OCI-LY3 (cell line): ENCODE measurements around the gene RAP2C.

ENCODE experiments used
- H2AFZ ChIP-seq: fragments of 200-600, 300-600 bp; shearing (Covaris generic); 2 replicates; pipeline ENCODE4 v1.6.0; 2014; ENCODE audit warnings: antibody characterized with exemption, low read depth, low read length
- H3K27ac ChIP-seq: fragments of 200-600, 300-600 bp; sonication (generic); 2 replicates; pipeline ENCODE4 v1.5.1; 2014; ENCODE audit warnings: mild to moderate bottlenecking, low read length, moderate library complexity, mixed read lengths
- H3K27me3 ChIP-seq: fragments of 200-600, 300-600 bp; sonication (generic); 2 replicates; pipeline ENCODE4 v1.6.1; 2014; ENCODE audit warnings: low read depth, low read length, mixed read lengths
- H3K36me3 ChIP-seq: fragments of 200-600, 300-600 bp; sonication (generic); replicated peaks from 2 replicates; pipeline ENCODE3; 2014; ENCODE audit warnings: low read depth, low read length, mixed read lengths
- H3K4me1 ChIP-seq: fragments of 300-600, 200-600 bp; sonication (generic); 2 replicates; pipeline ENCODE4 v1.6.1; 2014; ENCODE audit warnings: low read length, mixed read lengths
- H3K4me2 ChIP-seq: fragments of 200-600, 300-600 bp; sonication (generic); 2 replicates; pipeline ENCODE4 v1.6.1; 2014; ENCODE audit warnings: low read length, mixed read lengths
- H3K4me3 ChIP-seq: fragments of 300-600, 200-600 bp; sonication (generic); 2 replicates; pipeline ENCODE4 v1.5.1; 2014; ENCODE audit warnings: antibody characterized with exemption, mild to moderate bottlenecking, low read length, moderate library complexity
- H3K79me2 ChIP-seq: fragments of 300-600, 200-600 bp; shearing (Covaris generic); 2 replicates; pipeline ENCODE4 v1.6.1; 2014; ENCODE audit warnings: mild to moderate bottlenecking, low read length, mixed read lengths
- H3K9ac ChIP-seq: fragments of 300-600, 200-600 bp; shearing (Covaris generic); 2 replicates; pipeline ENCODE4 v1.6.0; 2014; ENCODE audit warnings: mild to moderate bottlenecking, low read length, moderate library complexity
- H3K9me3 ChIP-seq: fragments of 200-600, 300-600 bp; shearing (Covaris generic); 2 replicates; pipeline ENCODE4 v1.6.1; 2014; ENCODE audit warnings: low read length, mixed read lengths; ENCODE audit not compliant: insufficient read depth
- H4K20me1 ChIP-seq: fragments of 200-600, 300-600 bp; sonication (generic); 2 replicates; pipeline ENCODE4 v1.6.1; 2016; ENCODE audit warnings: low read length, mixed read lengths; ENCODE audit not compliant: insufficient read depth
- EZH2phosphoT487 ChIP-seq: fragments of 200-600 bp; shearing (Covaris generic); IDR thresholded peaks from 2 replicates; pipeline ENCODE4 v1.6.1; 2018; ENCODE audit warnings: antibody characterized with exemption, mixed run types, low read depth
- TF ChIP-seq, protein P1 (sequence below): fragments of 200-600, 300-600 bp; sonication (generic); IDR thresholded peaks from 2 replicates; pipeline ENCODE4 v1.5.1; 2014; ENCODE audit warnings: antibody characterized with exemption, low read length, low read depth

The RAP2C gene

DNA sequence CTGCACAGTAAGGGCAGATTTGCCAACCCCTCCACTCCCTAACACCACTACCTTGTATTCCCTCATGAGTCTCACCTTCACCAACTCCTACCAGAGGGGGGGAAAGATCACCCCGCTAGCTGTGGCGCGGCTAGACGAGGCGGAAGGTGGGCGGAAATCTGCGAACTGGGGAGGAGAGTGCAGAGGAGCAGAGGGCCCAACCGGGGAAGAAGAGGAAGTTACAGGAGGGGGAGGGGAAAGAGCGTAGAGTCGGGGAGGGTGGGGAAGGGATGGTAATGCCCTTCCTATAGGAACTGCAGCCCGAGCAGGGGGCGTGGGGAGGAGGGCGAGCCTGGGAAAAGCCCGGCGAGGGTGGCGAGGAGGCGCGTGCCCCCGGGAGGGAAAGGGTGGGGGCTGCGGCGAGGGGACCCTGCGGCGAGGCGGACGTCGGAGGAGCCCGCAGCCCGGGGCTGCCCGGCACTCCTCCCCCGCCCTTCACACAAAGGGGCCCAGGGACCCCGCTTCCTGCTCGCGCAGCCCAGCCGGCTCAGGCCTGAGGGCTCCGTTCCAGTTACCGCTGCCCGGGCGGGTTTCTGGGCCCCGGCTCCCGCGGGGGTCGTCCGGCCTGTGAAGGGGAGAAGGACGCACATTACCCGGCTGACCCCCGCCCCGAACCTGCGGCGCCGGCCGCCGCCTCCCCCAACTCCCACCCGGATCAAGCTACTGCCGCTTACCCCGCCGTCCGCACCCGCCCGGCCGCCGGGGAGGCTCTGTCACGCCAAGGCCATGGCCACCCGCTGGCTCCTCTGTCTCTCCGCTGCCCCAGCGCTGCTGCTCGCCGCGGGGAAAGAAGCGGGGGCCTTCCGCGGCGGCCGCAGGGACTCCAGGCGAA lies 1.8 kb downstream of the RAP2C start:
- Histone ChIP-seq H3K27me3 (no peaks in the 10 kb centered on the region), H4K20me1 (peaks cover 4% of the 10 kb centered on the region; the same call in 1 of the 2 replicates), H3K27ac (peak overlapping the region; percentile 84), H3K79me2 (peaks cover 41% of the 10 kb centered on the region), H3K4me2 (peak overlapping the region; percentile 88), H3K36me3 (peaks cover 16% of the 10 kb centered on the region), H3K4me3 (peak overlapping the region; percentile 94), H3K9me3 (no peaks in the 10 kb centered on the region), H2AFZ (peak overlapping the region; percentile 81), H3K9ac (peak overlapping the region; percentile 94), H3K4me1 (peaks cover 25% of the 10 kb centered on the region)
- TF ChIP-seq, protein P1, sequence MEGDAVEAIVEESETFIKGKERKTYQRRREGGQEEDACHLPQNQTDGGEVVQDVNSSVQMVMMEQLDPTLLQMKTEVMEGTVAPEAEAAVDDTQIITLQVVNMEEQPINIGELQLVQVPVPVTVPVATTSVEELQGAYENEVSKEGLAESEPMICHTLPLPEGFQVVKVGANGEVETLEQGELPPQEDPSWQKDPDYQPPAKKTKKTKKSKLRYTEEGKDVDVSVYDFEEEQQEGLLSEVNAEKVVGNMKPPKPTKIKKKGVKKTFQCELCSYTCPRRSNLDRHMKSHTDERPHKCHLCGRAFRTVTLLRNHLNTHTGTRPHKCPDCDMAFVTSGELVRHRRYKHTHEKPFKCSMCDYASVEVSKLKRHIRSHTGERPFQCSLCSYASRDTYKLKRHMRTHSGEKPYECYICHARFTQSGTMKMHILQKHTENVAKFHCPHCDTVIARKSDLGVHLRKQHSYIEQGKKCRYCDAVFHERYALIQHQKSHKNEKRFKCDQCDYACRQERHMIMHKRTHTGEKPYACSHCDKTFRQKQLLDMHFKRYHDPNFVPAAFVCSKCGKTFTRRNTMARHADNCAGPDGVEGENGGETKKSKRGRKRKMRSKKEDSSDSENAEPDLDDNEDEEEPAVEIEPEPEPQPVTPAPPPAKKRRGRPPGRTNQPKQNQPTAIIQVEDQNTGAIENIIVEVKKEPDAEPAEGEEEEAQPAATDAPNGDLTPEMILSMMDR: no peak
- TF ChIP-seq EZH2phosphoT487: no peak

DNA sequence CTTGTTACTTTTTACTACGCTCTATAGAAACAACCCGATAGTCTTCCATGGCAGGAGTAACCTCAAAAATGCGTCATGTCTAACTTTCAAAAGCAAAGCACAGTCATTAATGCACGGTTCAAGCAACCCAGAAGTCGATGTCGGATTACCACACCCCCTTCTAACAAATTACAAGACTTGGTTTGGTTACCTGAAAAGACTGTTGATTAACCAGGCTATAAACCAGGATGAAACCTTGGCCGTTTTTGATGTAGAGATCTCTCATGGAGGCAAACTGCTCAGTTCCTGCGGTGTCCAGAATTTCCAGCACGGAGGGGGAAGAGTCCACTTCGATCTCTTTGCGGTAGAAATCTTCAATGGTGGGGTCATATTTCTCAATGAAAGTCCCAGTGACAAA lies 2.4 kb downstream of the RAP2C start:
- H3K4me2 ChIP-seq: peak overlapping the region; percentile 88
- H3K27ac ChIP-seq: peak overlapping the region; percentile 84
- no peak for TF ChIP-seq EZH2phosphoT487
- TF ChIP-seq, protein P1: no peak
- peak overlapping the region; percentile 81 for H2AFZ ChIP-seq
- H3K4me1 ChIP-seq: peaks cover 25% of the 10 kb centered on the region
- H3K4me3 ChIP-seq: peak overlapping the region; percentile 94
- H3K9ac ChIP-seq: peak overlapping the region; percentile 94
- no peaks in the 10 kb centered on the region for H3K9me3 ChIP-seq
- peaks cover 18% of the 10 kb centered on the region for H3K36me3 ChIP-seq
- H4K20me1 ChIP-seq: peaks cover 4% of the 10 kb centered on the region; the same call in 1 of the 2 replicates
- H3K27me3 ChIP-seq: no peaks in the 10 kb centered on the region
- H3K79me2 ChIP-seq: peaks cover 41% of the 10 kb centered on the region

DNA sequence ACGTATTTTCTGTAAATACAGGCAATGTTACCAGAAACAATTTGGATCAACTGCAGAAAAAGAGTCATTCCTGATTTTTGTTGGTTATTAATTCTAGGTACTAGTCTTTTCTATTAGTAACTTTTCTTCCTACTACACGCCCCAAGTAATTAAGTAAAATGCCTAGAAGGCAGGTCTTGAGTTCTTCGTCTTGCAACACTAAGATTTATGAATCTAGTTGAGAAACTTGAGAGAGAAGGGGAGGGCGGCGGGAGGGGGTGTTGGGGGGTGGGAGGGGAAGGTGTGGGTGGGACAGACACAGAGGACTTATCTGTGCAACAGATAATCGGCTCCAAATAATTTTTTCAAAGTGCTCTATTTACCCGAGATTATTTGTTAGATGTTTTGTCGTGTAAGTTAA lies 3.0 kb downstream of the RAP2C start:
- Histone ChIP-seq H3K4me2 (peak overlapping the region; percentile 88), H3K79me2 (peaks cover 43% of the 10 kb centered on the region), H3K27ac (peak overlapping the region; percentile 84; the same call in 1 of the 2 replicates), H3K4me3 (peak overlapping the region; percentile 94), H3K9ac (peak overlapping the region; percentile 94), H2AFZ (no peak overlapping the region), H3K36me3 (peaks cover 19% of the 10 kb centered on the region), H4K20me1 (peaks cover 4% of the 10 kb centered on the region; the same call in 1 of the 2 replicates), H3K9me3 (no peaks in the 10 kb centered on the region), H3K4me1 (peaks cover 25% of the 10 kb centered on the region), H3K27me3 (no peaks in the 10 kb centered on the region)
- TF ChIP-seq, protein P1: no peak
- TF ChIP-seq EZH2phosphoT487: no peak

DNA sequence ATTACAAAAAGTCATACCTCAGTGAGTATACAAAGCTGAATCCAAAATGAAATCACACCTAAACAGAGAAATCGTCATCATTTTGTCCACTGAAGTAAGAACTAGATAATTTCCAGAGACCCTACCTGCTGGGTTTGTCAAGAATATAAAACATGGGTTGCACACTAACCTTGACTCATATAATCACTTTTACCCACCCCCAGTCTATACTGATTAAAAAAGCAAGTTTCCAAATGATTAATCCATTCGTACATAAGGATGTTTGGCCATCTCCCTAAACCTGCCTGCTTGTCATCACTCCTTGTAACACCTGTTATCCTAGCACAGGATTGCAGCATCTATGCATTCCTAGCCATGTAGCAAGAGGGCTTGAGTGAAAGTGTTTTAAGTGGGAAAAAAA lies 4.7 kb downstream of the RAP2C start:
- Histone ChIP-seq H3K4me1 (peaks cover 21% of the 10 kb centered on the region), H3K9me3 (no peaks in the 10 kb centered on the region), H3K27me3 (no peaks in the 10 kb centered on the region), H2AFZ (no peak overlapping the region), H3K4me3 (no peak overlapping the region), H3K4me2 (peak overlapping the region; percentile 45; the same call in 1 of the 2 replicates), H3K79me2 (peaks cover 47% of the 10 kb centered on the region), H3K9ac (no peak overlapping the region), H4K20me1 (peaks cover 4% of the 10 kb centered on the region; the same call in 1 of the 2 replicates), H3K27ac (no peak overlapping the region), H3K36me3 (peaks cover 21% of the 10 kb centered on the region)
- TF ChIP-seq, protein P1: no peak
- TF ChIP-seq EZH2phosphoT487: no peak
